Stomach (tissue), 9 donors: ENCODE data around the gene TAS2R60. TPM values are rescaled to one million over a fixed set of nuclear protein-coding genes. Genes with fewer than 3 reads are reported as not detected.

Experiments
- DNase-seq, 2 donors: peaks; one replicate each; pipeline versions ENCODE4 v3.0.0 to v3.0.0-alpha.2; 2013 to 2019
- H3K27ac ChIP-seq, 5 donors: fragments of 200-600 bp in 4 of 5; sonication (generic) in 4 of 5; one replicate each; pipeline ENCODE4 v1.5.1; 2013 to 2019; ENCODE audit warnings: mild to moderate bottlenecking in 1 of 5, moderate library complexity in 1 of 5
- H3K27me3 ChIP-seq, 3 donors: fragments of 200-600 bp; sonication (generic); one replicate each; pipeline ENCODE4 v1.5.1; 2017 to 2019; ENCODE audit warnings: mixed run types in 1 of 3
- H3K36me3 ChIP-seq, 4 donors: fragments of 200-600 bp; sonication (generic); 1 replicate in 3 of 4; 2 replicates in 1 of 4; pipeline ENCODE4 v1.5.1; 2016 to 2019
- H3K4me1 ChIP-seq, 4 donors: fragments of 200-600 bp; sonication (generic); one replicate each; pipeline ENCODE4 v1.5.1; 2016 to 2019
- H3K4me3 ChIP-seq, 4 donors: fragments of 200-600 bp; sonication (generic) in 3 of 4; one replicate each; pipeline ENCODE4 v1.5.1; 2016 to 2019; ENCODE audit warnings: mild to moderate bottlenecking in 1 of 4
- H3K9me3 ChIP-seq, 4 donors: fragments of 200-600 bp; sonication (generic); one replicate each; pipeline ENCODE4 v1.5.1; 2016 to 2019
- CTCF ChIP-seq, 7 experiments: fragments of 450-650 bp in 4 of 7; fragments of 200-600 bp in 3 of 7; sonication (generic) in 3 of 7; IDR thresholded peaks; one replicate each; pipeline ENCODE4 v1.5.1; 2016 to 2019; ENCODE audit warnings: antibody characterized with exemption in 7 of 7, control low read depth in 2 of 7, mild to moderate bottlenecking in 1 of 7
- EP300 ChIP-seq: sonication (generic); formaldehyde crosslinking; IDR thresholded peaks from one replicate; pipeline ENCODE4 v1.6.1; 2017; ENCODE audit warnings: antibody characterized with exemption
- POLR2A ChIP-seq, 4 donors: fragments of 450-650 bp; IDR thresholded peaks; one replicate each; pipeline ENCODE4 v1.6.1; 2016; ENCODE audit warnings: antibody characterized with exemption in 4 of 4, control low read depth in 2 of 4, mild to moderate bottlenecking in 1 of 4, moderate library complexity in 1 of 4
- POLR2AphosphoS5 ChIP-seq, 3 donors: sonication (generic); formaldehyde crosslinking; IDR thresholded peaks; one replicate each; pipeline ENCODE4 v1.6.1; 2016; ENCODE audit warnings: antibody characterized with exemption in 3 of 3
- WGBS, 5 donors: extraction: QIAGEN DNeasy Blood & Tissue Kit in 3 of 5; methylation state at CpG; one replicate each; pipeline versions ENCODE4 v1.1.5 to v1.1.7; 2013 to 2018; 5-methylcytosine and 5-hydroxymethylcytosine counted together
- intact Hi-C: fragments of 100-400 bp; cut with DNase I; formaldehyde crosslinking; loops from one replicate; pipeline ENCODE4 v1.15.1; 2023; ENCODE audit warnings: low total_unique reads
- polyA plus RNA-seq, 3 donors: library from polyadenylated mRNA; stranded (reverse); fragments of 200-250 nt; gene quantifications; one replicate each; pipeline ENCODE4 v1.2.3, GENCODE V29; 2013
- total RNA-seq, 5 donors: library from RNA; depleted of rRNA; stranded (reverse); fragments of >200 nt; gene quantifications; one replicate each; pipeline versions ENCODE4 v1.1.0 to v1.2.3, GENCODE V29; 2014 to 2016
- donor health status: healthy with polysubstance abuse.
- donor health status: Bipolar disorder and iron deficiency.
- donor health status: healthy.

Gene TAS2R60
- total and polyA plus RNA-seq, 8 donors, result not detected

- H3K27ac ChIP-seq, result no peak overlapping the region
- H3K36me3 ChIP-seq, result peaks cover 0 to 5% (median 3%) of the 10 kb centered on the region in 4 donors
- no peak for TF ChIP-seq POLR2A (IDR thresholded peaks at IDR 0.05)
- TF ChIP-seq POLR2AphosphoS5 (IDR thresholded peaks at IDR 0.05), result no peak
- TF ChIP-seq EP300, result no peak
- no peak for TF ChIP-seq CTCF (IDR thresholded peaks at IDR 0.05)
- 69 to 78% (median 76%) methylated on average over 3 of the region's 3 CpGs for WGBS, 5 donors
- intact Hi-C loops, result no loop called here
- H3K4me3 ChIP-seq, result no peak overlapping the region
- peaks cover 16 to 55% (median 37%) of the 10 kb centered on the region in 4 donors for H3K4me1 ChIP-seq
- no peaks in the 10 kb centered on the region for H3K9me3 ChIP-seq
- no peak for DNase-seq
- no peaks in the 10 kb centered on the region for H3K27me3 ChIP-seq
These were observed 37.3 kb upstream of the TAS2R60 start for GRCh38 chr7:143406002-143406357.

- no peaks in the 10 kb centered on the region for H3K9me3 ChIP-seq
- peaks cover 16 to 55% (median 39%) of the 10 kb centered on the region in 4 donors for H3K4me1 ChIP-seq
- H3K27me3 ChIP-seq, result no peaks in the 10 kb centered on the region
- H3K36me3 ChIP-seq, result no peaks in the 10 kb centered on the region
- intact Hi-C loops, result no loop called here
- no peak for DNase-seq
- 36 to 46% (median 44%) methylated on average over 9 to 13 of the region's 13 CpGs for WGBS, 5 donors
- peak overlapping the region in 4 of 5 donors; percentile 26 to 84 (median 64) for H3K27ac ChIP-seq
- no peak for TF ChIP-seq POLR2AphosphoS5 (IDR thresholded peaks at IDR 0.05)
- TF ChIP-seq POLR2A (IDR thresholded peaks at IDR 0.05), result no peak
- TF ChIP-seq CTCF (IDR thresholded peaks at IDR 0.05), result no peak
- no peak for TF ChIP-seq EP300
- H3K4me3 ChIP-seq, result peak overlapping the region; percentile 48 to 63 (median 56)
These were observed 35.7 kb upstream of the TAS2R60 start for GRCh38 chr7:143407287-143408251.

DNA sequence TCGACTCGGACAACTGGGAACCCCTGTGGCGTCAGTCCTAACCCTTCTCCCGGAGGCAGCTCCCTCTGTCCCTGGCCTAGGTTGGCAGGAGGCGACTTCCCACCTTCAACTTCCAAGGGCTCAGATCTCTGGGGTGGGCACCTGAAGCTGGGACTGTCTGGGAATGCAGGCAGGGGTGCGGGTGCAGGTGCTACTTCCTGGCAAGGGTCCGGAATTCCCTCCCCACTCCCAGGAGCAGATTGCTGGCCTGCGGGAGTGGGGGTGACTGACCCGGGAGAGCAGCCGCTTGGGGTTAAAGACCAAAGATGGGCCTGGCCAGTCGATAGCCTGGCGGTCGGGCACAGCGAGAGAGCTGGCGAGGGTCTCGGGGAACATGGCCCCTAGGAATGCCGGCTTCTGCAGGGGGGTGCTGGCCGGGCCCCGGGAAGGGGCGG, 35.0 kb upstream of the TAS2R60 start:
- TF ChIP-seq POLR2A (IDR thresholded peaks at IDR 0.05), result no peak
- no peak for TF ChIP-seq POLR2AphosphoS5 (IDR thresholded peaks at IDR 0.05)
- Histone ChIP-seq H3K4me3 (peak overlapping the region; percentile 48 to 63 (median 56)), H3K4me1 (peaks cover 16 to 55% (median 39%) of the 10 kb centered on the region in 4 donors), H3K27ac (peak overlapping the region; percentile 50 to 84 (median 78)), H3K27me3 (no peaks in the 10 kb centered on the region), H3K36me3 (no peaks in the 10 kb centered on the region), H3K9me3 (no peaks in the 10 kb centered on the region)
- WGBS, 5 donors, result 14 to 50% (median 26%) methylated on average over 6 to 20 of the region's 20 CpGs
- intact Hi-C loops, result no loop called here
- DNase-seq, result no peak

DNA sequence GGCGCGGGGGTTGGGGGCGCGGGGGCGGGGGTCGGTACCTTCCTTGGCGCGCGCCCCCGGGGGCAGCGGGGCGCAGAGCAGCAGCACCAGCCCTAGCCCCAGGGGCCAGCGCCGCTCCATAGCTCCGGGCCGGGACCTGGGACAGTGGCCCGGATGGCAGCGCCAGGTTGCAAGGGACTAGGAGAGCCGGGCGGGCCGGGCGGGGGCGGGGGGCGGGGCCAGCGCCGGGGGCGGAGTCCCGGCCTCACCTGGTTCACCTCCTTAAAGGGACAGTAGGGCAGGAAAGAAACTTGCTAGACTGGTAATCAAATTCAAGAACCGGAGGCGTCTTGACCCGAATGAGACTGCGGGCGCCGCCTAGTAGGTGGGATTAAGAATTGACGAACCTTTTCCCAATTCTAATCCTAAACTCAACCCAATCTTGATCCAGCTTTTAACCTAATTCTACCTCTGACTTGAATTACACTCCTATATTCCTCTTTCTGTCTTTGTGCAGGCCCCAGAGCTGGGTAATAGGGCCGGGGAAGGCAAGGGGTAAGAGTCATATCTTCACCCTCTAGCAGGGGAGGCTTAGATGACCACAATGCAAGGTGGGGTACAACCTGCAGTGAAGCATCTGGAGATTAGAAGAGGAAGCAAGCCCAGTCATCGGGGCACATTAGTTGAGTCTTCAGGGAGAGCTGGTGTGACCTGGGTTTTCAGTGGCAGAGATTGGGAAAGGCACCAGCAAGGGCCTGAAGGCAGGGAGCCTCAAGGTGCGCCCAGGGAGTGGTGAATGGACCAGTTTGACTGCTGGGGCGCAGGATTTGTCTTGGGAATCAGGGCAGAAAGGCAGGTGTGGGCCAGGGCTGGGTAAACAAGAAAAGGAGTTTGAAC, 34.3 kb upstream of the TAS2R60 start, which contains the start of gene EPHA1:
EPHA1 (minus strand) TSS at position 171 of the 876 bp plus-strand sequence; CDS start at position 120, 51 bp downstream.
- Histone ChIP-seq H3K4me3 (peak within 1 kb of the TSS; percentile 48 to 63 (median 56)), H3K27me3 (no peaks in the 10 kb centered on the region), H3K4me1 (peaks cover 16 to 55% (median 39%) of the 10 kb centered on the region in 4 donors), H3K27ac (peak within 1 kb of the TSS; percentile 50 to 84 (median 78)), H3K9me3 (no peaks in the 10 kb centered on the region), H3K36me3 (no peaks in the 10 kb centered on the region)
- peak; percentile 78 to 88 for DNase-seq
- TF ChIP-seq EP300 (no peak), POLR2A (IDR thresholded peaks at IDR 0.05) (no peak), CTCF (IDR thresholded peaks at IDR 0.05) (peak in 5 of 7 experiments; percentile 30 to 59 (median 45)), POLR2AphosphoS5 (IDR thresholded peaks at IDR 0.05) (peak in 1 of 3 donors; percentile 14)
- WGBS, 5 donors, result 5 to 17% (median 9%) methylated on average over 11 to 36 of the region's 39 CpGs
- intact Hi-C loops, result no loop called here
